Measurements from ENCODE around the gene PKP4. TPM values are rescaled to one million over a fixed set of nuclear protein-coding genes. Genes with fewer than 3 reads are reported as not detected.

The PKP4 gene
- total RNA-seq, 1 experiment from 2014 or later = 59.1 TPM

GRCh38 chr2:158478816-158479215 is 22.1 kb downstream of the PKP4 start:
- ChIA-PET CTCF (no interaction called here), POLR2A (ENCODE audit: unreplicated experiment) (no interaction called here)
- Histone ChIP-seq H3K4me2 (no peak overlapping the region), H3K4me1 (replicated peaks; ENCODE audit: insufficient read depth) (peaks cover 12% of the 10 kb centered on the region; the same call in 1 of the 2 replicates), H3K27ac (no peak overlapping the region), H3K36me3 (ENCODE audit: low read depth) (no peaks in the 10 kb centered on the region), H4K20me1 (ENCODE audit: insufficient read depth) (no peaks in the 10 kb centered on the region), H2AFZ (no peak overlapping the region), H3K9me3 (ENCODE audit: insufficient read depth, low read depth) (no peaks in the 10 kb centered on the region), H3K27me3 (ENCODE audit: insufficient read depth, low read depth) (no peaks in the 10 kb centered on the region), H3K4me3 (no peak overlapping the region), H3K79me2 (ENCODE audit: low read depth) (peaks cover 13% of the 10 kb centered on the region; the same call in 1 of the 2 replicates), H3K9me2 (ENCODE audit: insufficient read depth) (no peaks in the 10 kb centered on the region), H3F3A (ENCODE audit: insufficient read depth, low read depth) (no peaks in the 10 kb centered on the region)
- TF ChIP-seq EZH2 (IDR thresholded peaks at IDR 0.05; ENCODE audit: low read depth) = no peak
- TF ChIP-seq, protein P1, sequence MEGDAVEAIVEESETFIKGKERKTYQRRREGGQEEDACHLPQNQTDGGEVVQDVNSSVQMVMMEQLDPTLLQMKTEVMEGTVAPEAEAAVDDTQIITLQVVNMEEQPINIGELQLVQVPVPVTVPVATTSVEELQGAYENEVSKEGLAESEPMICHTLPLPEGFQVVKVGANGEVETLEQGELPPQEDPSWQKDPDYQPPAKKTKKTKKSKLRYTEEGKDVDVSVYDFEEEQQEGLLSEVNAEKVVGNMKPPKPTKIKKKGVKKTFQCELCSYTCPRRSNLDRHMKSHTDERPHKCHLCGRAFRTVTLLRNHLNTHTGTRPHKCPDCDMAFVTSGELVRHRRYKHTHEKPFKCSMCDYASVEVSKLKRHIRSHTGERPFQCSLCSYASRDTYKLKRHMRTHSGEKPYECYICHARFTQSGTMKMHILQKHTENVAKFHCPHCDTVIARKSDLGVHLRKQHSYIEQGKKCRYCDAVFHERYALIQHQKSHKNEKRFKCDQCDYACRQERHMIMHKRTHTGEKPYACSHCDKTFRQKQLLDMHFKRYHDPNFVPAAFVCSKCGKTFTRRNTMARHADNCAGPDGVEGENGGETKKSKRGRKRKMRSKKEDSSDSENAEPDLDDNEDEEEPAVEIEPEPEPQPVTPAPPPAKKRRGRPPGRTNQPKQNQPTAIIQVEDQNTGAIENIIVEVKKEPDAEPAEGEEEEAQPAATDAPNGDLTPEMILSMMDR (conservative IDR thresholded peaks at IDR 0.05) = no peak
- BruUV-seq (replicated peaks) = no TSS peak
- intact Hi-C loops (cut with micrococcal nuclease; ENCODE audit: unreplicated experiment) = no loop called here
- no peak for DNase-seq

GRCh38 chr2:158481116-158481515 is 24.4 kb downstream of the PKP4 start:
- Histone ChIP-seq H2AFZ (no peak overlapping the region), H3K79me2 (ENCODE audit: low read depth) (peaks cover 28% of the 10 kb centered on the region), H3K4me2 (no peak overlapping the region), H3K27ac (no peak overlapping the region), H3K4me1 (replicated peaks; ENCODE audit: insufficient read depth) (peaks cover 12% of the 10 kb centered on the region; the same call in 1 of the 2 replicates), H3K9me3 (ENCODE audit: insufficient read depth, low read depth) (no peaks in the 10 kb centered on the region), H4K20me1 (ENCODE audit: insufficient read depth) (no peaks in the 10 kb centered on the region), H3K36me3 (ENCODE audit: low read depth) (no peaks in the 10 kb centered on the region), H3F3A (ENCODE audit: insufficient read depth, low read depth) (no peaks in the 10 kb centered on the region), H3K4me3 (no peak overlapping the region), H3K9me2 (ENCODE audit: insufficient read depth) (no peaks in the 10 kb centered on the region), H3K27me3 (ENCODE audit: insufficient read depth, low read depth) (no peaks in the 10 kb centered on the region)
- no TSS peak for BruUV-seq (replicated peaks)
- DNase-seq = no peak
- POLR2A ChIA-PET (ENCODE audit: unreplicated experiment) = no interaction called here
- intact Hi-C loops (cut with micrococcal nuclease; ENCODE audit: unreplicated experiment) = no loop called here
- CTCF ChIA-PET = no interaction called here
- TF ChIP-seq, protein P1 (conservative IDR thresholded peaks at IDR 0.05) = no peak
- no peak for TF ChIP-seq EZH2 (IDR thresholded peaks at IDR 0.05; ENCODE audit: low read depth)

- H3K27me3 ChIP-seq (ENCODE audit: insufficient read depth, low read depth) = no peaks in the 10 kb centered on the region
- H3K4me3 ChIP-seq = no peak overlapping the region
- no peak for TF ChIP-seq EZH2 (IDR thresholded peaks at IDR 0.05; ENCODE audit: low read depth)
- TF ChIP-seq, protein P1 (conservative IDR thresholded peaks at IDR 0.05) = no peak
- ChIA-PET POLR2A (ENCODE audit: unreplicated experiment) (no interaction called here), CTCF (no interaction called here)
- no peak overlapping the region for H3K4me2 ChIP-seq
- H3K79me2 ChIP-seq (ENCODE audit: low read depth) = peaks cover 36% of the 10 kb centered on the region
- DNase-seq = no peak
- H3K9me3 ChIP-seq (ENCODE audit: insufficient read depth, low read depth) = no peaks in the 10 kb centered on the region
- no peak overlapping the region for H3K27ac ChIP-seq
- no peaks in the 10 kb centered on the region for H3F3A ChIP-seq (ENCODE audit: insufficient read depth, low read depth)
- no peaks in the 10 kb centered on the region for H3K36me3 ChIP-seq (ENCODE audit: low read depth)
- BruUV-seq (replicated peaks) = no TSS peak
- H3K9me2 ChIP-seq (ENCODE audit: insufficient read depth) = no peaks in the 10 kb centered on the region
- no peaks in the 10 kb centered on the region for H4K20me1 ChIP-seq (ENCODE audit: insufficient read depth)
- peaks cover 12% of the 10 kb centered on the region; the same call in 1 of the 2 replicates for H3K4me1 ChIP-seq (replicated peaks; ENCODE audit: insufficient read depth)
- intact Hi-C loops (cut with micrococcal nuclease; ENCODE audit: unreplicated experiment) = no loop called here
- H2AFZ ChIP-seq = no peak overlapping the region
Measured at GRCh38 chr2:158482594-158482993, 25.8 kb downstream of the PKP4 start.

Measured in PC-9 (cell line).